GM21717 (cell line): ENCODE data around the gene APOM.
A peak's percentile ranks its signal among the peaks of the same experiment; 100 is the strongest.

Experiments used
- ATAC-seq: cut with Tn5 transposase; IDR thresholded peaks from one replicate; pipeline ENCODE4 v1.9.1; 2021; ENCODE audit warnings: mild to moderate bottlenecking, moderate library complexity; ENCODE audit not compliant: unreplicated experiment

APOM gene

DNA sequence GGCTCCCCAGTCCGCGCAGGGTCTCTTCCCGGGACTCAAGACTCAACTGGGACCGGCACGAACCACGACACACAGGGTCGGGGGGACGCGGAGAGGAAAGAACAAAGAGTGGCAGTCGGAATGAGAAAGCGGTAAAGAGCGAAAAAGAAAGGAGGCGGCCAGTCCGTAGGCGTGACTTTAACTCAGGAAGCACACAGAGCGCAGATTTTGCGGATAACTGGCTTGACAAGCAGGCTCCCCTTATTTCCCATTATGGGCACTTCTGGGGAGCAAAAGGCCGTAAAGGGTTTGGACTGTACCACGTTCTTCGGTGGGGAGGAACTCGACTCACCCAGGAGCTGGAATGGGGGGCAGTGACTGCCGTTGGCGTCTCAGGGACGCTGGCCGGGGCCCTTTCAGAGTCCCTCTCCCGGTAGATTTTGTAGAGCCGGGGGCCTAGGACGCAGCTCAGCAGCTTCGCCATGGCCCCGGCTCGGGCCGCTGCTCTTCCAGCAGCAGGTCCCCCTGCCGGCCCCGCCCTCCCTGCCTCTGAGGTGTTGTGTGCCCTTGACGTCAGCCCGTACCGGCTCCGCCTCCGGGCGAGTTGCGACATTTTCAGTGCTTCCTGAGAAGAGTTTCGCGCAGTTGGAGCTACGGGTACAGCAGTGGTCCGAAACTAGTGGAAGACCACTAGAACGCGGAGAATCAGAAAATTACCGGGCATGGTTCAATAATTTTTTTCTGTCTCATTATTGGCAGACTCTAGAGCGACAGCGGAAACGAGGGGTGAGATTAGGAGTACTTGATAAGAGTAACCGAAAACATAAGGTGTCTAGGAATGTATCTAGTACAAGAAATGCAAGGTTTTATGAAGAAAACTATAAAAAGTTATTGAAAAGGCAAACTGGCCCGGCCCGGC, 47.4 kb downstream of the APOM start, which contains the start of gene ABHD16A:
ABHD16A (minus strand) TSS at position 506 of the 898 bp plus-strand sequence; CDS start at position 463, 43 bp downstream.
- peak; percentile 73 for ATAC-seq

DNA sequence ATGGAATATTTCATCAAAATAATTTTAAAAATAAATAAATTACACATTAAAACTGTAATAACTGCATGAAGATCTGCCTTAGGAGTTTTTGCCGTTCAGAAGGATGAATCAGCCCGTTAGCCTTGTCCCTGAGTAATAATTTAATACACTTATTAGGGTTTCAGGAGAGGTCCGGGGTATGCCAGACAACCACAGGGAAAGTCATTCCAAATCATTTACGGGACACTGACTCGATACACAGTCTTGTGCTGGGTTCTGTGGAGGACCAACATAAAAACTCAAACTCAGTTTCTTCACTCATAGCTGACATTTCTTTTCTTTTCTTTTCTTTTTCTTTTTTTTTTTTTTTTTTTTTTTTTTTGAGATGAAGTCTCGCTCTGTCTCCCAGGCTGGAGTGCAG, 50.2 kb downstream of the APOM start:
- no peak for ATAC-seq

DNA sequence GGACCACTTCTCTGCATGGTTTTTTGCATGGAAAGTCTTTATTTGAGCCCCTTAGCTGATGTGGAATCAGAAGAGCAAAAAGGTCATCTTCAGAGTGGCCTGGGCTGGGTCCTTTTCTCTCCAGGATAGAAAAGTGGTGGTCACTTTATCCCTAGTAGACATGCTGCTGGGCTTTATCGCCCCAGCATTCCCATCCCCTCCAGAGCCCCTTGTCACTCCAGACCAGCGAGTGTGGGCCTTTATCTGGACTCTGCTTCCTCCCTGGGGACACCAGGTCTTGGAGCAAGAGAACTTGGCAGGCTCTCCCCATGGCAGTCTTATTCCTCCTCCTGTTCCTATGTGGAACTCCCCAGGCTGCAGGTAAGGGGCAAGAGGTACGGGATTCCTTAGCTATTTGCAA, 50.9 kb downstream of the APOM start, which contains the start of gene LY6G6F:
LY6G6F (plus strand) TSS at position 268 of the 400 bp plus-strand sequence; CDS start at position 309, 41 bp downstream.
- no peak for ATAC-seq

DNA sequence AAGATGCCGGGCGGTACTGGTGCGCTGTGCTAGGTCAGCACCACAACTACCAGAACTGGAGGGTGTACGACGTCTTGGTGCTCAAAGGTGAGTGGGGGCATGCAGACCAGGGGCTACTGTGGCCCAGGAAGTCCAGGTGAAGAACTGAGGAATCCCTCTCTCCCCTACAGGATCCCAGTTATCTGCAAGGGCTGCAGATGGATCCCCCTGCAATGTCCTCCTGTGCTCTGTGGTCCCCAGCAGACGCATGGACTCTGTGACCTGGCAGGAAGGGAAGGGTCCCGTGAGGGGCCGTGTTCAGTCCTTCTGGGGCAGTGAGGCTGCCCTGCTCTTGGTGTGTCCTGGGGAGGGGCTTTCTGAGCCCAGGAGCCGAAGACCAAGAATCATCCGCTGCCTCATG, 52.0 kb downstream of the APOM start:
- no peak for ATAC-seq
